IMR-90 (cell line): ENCODE data around the gene SUDS3. TPM values are rescaled to one million over a fixed set of nuclear protein-coding genes. Genes with fewer than 3 reads are reported as not detected.

Source experiments
- ATAC-seq: fragments of 200-7000 bp; cut with Tn5 transposase; 2 replicates; pipeline ENCODE4 v1.9.1; 2020; ENCODE audit warnings: low read depth, mild to moderate bottlenecking, moderate library complexity
- BruUV-seq: library from RNA; stranded (reverse); fragments of 400-500 nt; replicated peaks from 2 replicates; lab custom pipeline; 2021; lab: Mats Ljungman, UMichigan
- CTCF ChIA-PET: fragments of 300-600 bp; formaldehyde crosslinking; extraction: SDS; loops from one replicate; lab custom pipeline; 2021; ENCODE audit warnings: antibody characterized with exemption; lab: Yijun Ruan, JAX
- POLR2A ChIA-PET: fragments of 300-600 bp; sonication (Branson Sonifier 250); formaldehyde crosslinking; loops from one replicate; lab custom pipeline; 2022; ENCODE audit warnings: antibody characterized with exemption; ENCODE audit not compliant: unreplicated experiment; lab: Charles Lee
- DNase-seq: peaks from one replicate; pipeline ENCODE4 v3.0.0; 2013
- H2AFZ ChIP-seq: replicated peaks from 2 replicates; pipeline ENCODE3; 2013; ENCODE audit warnings: low read length, mild to moderate bottlenecking; ENCODE audit not compliant: poor library complexity
- H2AK5ac ChIP-seq: 2 replicates; pipeline ENCODE4 v1.6.1; 2013; ENCODE audit warnings: low read depth, low read length, inconsistent platforms
- H2AK9ac ChIP-seq: replicated peaks from 2 replicates; pipeline ENCODE3; 2013; ENCODE audit warnings: mild to moderate bottlenecking, low read depth, low read length, moderate library complexity; ENCODE audit not compliant: poor library complexity
- H2BK120ac ChIP-seq: 2 replicates; pipeline ENCODE4 v1.6.1; 2013; ENCODE audit warnings: low read depth, low read length, inconsistent platforms
- H2BK15ac ChIP-seq: 3 replicates; pipeline ENCODE4 v1.6.1; 2013; ENCODE audit warnings: low read depth, low read length, inconsistent platforms
- H2BK20ac ChIP-seq: 2 replicates; pipeline ENCODE4 v1.6.1; 2013; ENCODE audit warnings: low read depth, mild to moderate bottlenecking, inconsistent platforms, low read length, moderate library complexity
- H2BK5ac ChIP-seq: 2 replicates; pipeline ENCODE4 v1.6.1; 2013; ENCODE audit warnings: mild to moderate bottlenecking, low read depth, low read length, inconsistent platforms; ENCODE audit not compliant: poor library complexity, severe bottlenecking
- H3K14ac ChIP-seq: replicated peaks from 2 replicates; pipeline ENCODE4 v1.6.1; 2013; ENCODE audit warnings: low read depth, low read length, inconsistent platforms
- H3K18ac ChIP-seq: 2 replicates; pipeline ENCODE4 v1.6.1; 2013; ENCODE audit warnings: low read depth, low read length, control low read depth
- H3K23ac ChIP-seq: 2 replicates; pipeline ENCODE4 v1.6.1; 2013; ENCODE audit warnings: low read depth, low read length, inconsistent platforms
- H3K27ac ChIP-seq: 2 replicates; pipeline ENCODE4 v1.5.1; 2013; ENCODE audit warnings: mild to moderate bottlenecking, control low read depth, low read length; ENCODE audit not compliant: insufficient read depth
- H3K27me3 ChIP-seq: 2 replicates; pipeline ENCODE4 v1.6.1; 2013; ENCODE audit warnings: low read length; ENCODE audit not compliant: control insufficient read depth, insufficient read depth
- H3K36me3 ChIP-seq: 2 replicates; pipeline ENCODE4 v1.6.1; 2013; ENCODE audit warnings: low read length, mixed read lengths; ENCODE audit not compliant: control insufficient read depth, insufficient read depth
- H3K4ac ChIP-seq: 2 replicates; pipeline ENCODE4 v1.6.1; 2013; ENCODE audit warnings: low read depth, low read length, inconsistent platforms
- H3K4me1 ChIP-seq: 2 replicates; pipeline ENCODE4 v1.6.1; 2013; ENCODE audit warnings: low read length, mixed read lengths; ENCODE audit not compliant: control insufficient read depth, insufficient read depth
- H3K4me2 ChIP-seq: 2 replicates; pipeline ENCODE4 v1.6.1; 2013; ENCODE audit warnings: low read depth, mild to moderate bottlenecking, control low read depth, low read length, moderate library complexity
- H3K4me3 ChIP-seq: 2 replicates; pipeline ENCODE4 v1.5.1; 2013; ENCODE audit warnings: low read depth, mild to moderate bottlenecking, control low read depth, low read length, moderate library complexity; ENCODE audit not compliant: insufficient read depth
- H3K56ac ChIP-seq: 2 replicates; pipeline ENCODE4 v1.6.1; 2013; ENCODE audit warnings: low read length, inconsistent platforms; ENCODE audit not compliant: insufficient read depth; ENCODE audit errors: extremely low read depth
- H3K79me1 ChIP-seq, 2 experiments: 2 replicates each; pipeline ENCODE4 v1.6.1; 2013; ENCODE audit warnings: low read length in 2 of 2, inconsistent platforms in 1 of 2, low read depth in 1 of 2
- H3K9ac ChIP-seq: 2 replicates; pipeline ENCODE4 v1.6.1; 2013; ENCODE audit warnings: low read depth, low read length, control low read depth
- H3K9me1 ChIP-seq: 2 replicates; pipeline ENCODE4 v1.6.1; 2013; ENCODE audit warnings: low read length, inconsistent platforms; ENCODE audit not compliant: insufficient read depth
- H3K9me3 ChIP-seq: 2 replicates; pipeline ENCODE4 v1.6.1; 2013; ENCODE audit warnings: low read length; ENCODE audit not compliant: control insufficient read depth, insufficient read depth
- H4K20me1 ChIP-seq: 2 replicates; pipeline ENCODE4 v1.6.1; 2013; ENCODE audit warnings: low read length, inconsistent platforms; ENCODE audit not compliant: insufficient read depth
- H4K5ac ChIP-seq: 2 replicates; pipeline ENCODE4 v1.6.1; 2013; ENCODE audit warnings: mild to moderate bottlenecking, low read depth, low read length, control low read depth
- H4K8ac ChIP-seq, 2 experiments: 2 replicates each; pipeline ENCODE4 v1.6.1; 2013; ENCODE audit warnings: low read depth in 2 of 2, low read length in 2 of 2, control low read depth in 1 of 2, inconsistent platforms in 1 of 2
- H4K91ac ChIP-seq: 2 replicates; pipeline ENCODE4 v1.6.1; 2013; ENCODE audit warnings: low read depth, low read length, inconsistent platforms; ENCODE audit not compliant: insufficient read depth
- BHLHE40 ChIP-seq: fragments of 150-350 bp; IDR thresholded peaks from 2 replicates; pipeline ENCODE4 v1.6.1; 2016; ENCODE audit warnings: mild to moderate bottlenecking, low read depth, low read length
- CEBPB ChIP-seq: IDR thresholded peaks from 2 replicates; pipeline ENCODE4 v1.6.1; 2012; ENCODE audit warnings: low read depth, low read length, improper control_type of control experiment
- CTCF ChIP-seq: conservative IDR thresholded peaks from 2 replicates; pipeline ENCODE4 v1.5.1; 2012; ENCODE audit warnings: mild to moderate bottlenecking, low read depth, low read length, improper control_type of control experiment
- FOS ChIP-seq: fragments of 150-350 bp; IDR thresholded peaks from 2 replicates; pipeline ENCODE4 v1.6.1; 2016; ENCODE audit warnings: low read depth, low read length
- MAFK ChIP-seq: IDR thresholded peaks from 2 replicates; pipeline ENCODE4 v1.6.1; 2012; ENCODE audit warnings: low read depth, low read length, improper control_type of control experiment
- MAZ ChIP-seq: IDR thresholded peaks from 2 replicates; pipeline ENCODE4 v1.6.1; 2012; ENCODE audit warnings: low read depth, mild to moderate bottlenecking, low read length, improper control_type of control experiment, moderate library complexity, borderline replicate concordance
- MXI1 ChIP-seq: IDR thresholded peaks from 2 replicates; pipeline ENCODE4 v1.6.1; 2012; ENCODE audit warnings: low read depth, mild to moderate bottlenecking, low read length, moderate library complexity, borderline replicate concordance
- NFE2L2 ChIP-seq: fragments of 150-350 bp; IDR thresholded peaks from 2 replicates; pipeline ENCODE4 v1.6.1; 2016; ENCODE audit warnings: low read depth, mild to moderate bottlenecking, low read length
- POLR2A ChIP-seq: IDR thresholded peaks from 2 replicates; pipeline ENCODE4 v1.6.1; 2012; ENCODE audit warnings: mild to moderate bottlenecking, low read depth, low read length
- RAD21 ChIP-seq: IDR thresholded peaks from 2 replicates; pipeline ENCODE4 v1.6.1; 2012; ENCODE audit warnings: low read length, improper control_type of control experiment
- RCOR1 ChIP-seq: IDR thresholded peaks from 2 replicates; pipeline ENCODE4 v1.6.1; 2012; ENCODE audit warnings: mild to moderate bottlenecking, low read length, improper control_type of control experiment; ENCODE audit not compliant: insufficient replicate concordance
- RFX5 ChIP-seq: IDR thresholded peaks from 2 replicates; pipeline ENCODE4 v1.8.0; 2012; ENCODE audit warnings: low read depth, mild to moderate bottlenecking, low read length, moderate library complexity
- SMC3 ChIP-seq: fragments of 150-350 bp; IDR thresholded peaks from 2 replicates; pipeline ENCODE4 v1.6.1; 2016; ENCODE audit warnings: low read depth, mild to moderate bottlenecking, antibody characterized with exemption, low read length, moderate library complexity
- USF2 ChIP-seq: fragments of 150-350 bp; IDR thresholded peaks from 2 replicates; pipeline ENCODE4 v1.6.1; 2017; ENCODE audit warnings: mild to moderate bottlenecking, antibody characterized with exemption, low read length, low read depth
- WGBS, 2 experiments: methylation state at CpG; one replicate each; pipeline versions ENCODE4 v1.1.5 to v1.1.7; 2013; ENCODE audit warnings: missing lambda C conversion rate in 2 of 2; ENCODE audit not compliant: insufficient read length in 1 of 2; ENCODE audit errors: extremely low coverage in 2 of 2; 5-methylcytosine and 5-hydroxymethylcytosine counted together
- dilution Hi-C: fragments of 300-500 bp; cut with HindIII; formaldehyde crosslinking; loops from one replicate; pipeline ENCODE4 v1.14.3; 2018; ENCODE audit warnings: low sequenced_read_pairs; ENCODE audit not compliant: unreplicated experiment
- in situ Hi-C: fragments of 300-500 bp; cut with MboI; formaldehyde crosslinking; loops from 3 replicates; pipeline ENCODE4 v1.14.3; 2019; ENCODE audit warnings: low sequenced_read_pairs, inconsistent platforms, mixed read lengths
- intact Hi-C: fragments of 100-400 bp; cut with micrococcal nuclease; formaldehyde crosslinking; loops from 2 replicates; pipeline ENCODE4 v1.10.0; 2022
- polyA plus RNA-seq, 3 experiments: library from polyadenylated mRNA; depleted of rRNA; stranded (reverse); fragments of >200 nt; gene quantifications; 2 replicates each; pipeline ENCODE4 v1.2.3, GENCODE V29; 2012; ENCODE audit warnings: low replicate concordance in 1 of 3
- total RNA-seq: library from RNA; depleted of rRNA; stranded (reverse); fragments of >200 nt; gene quantifications from 2 replicates; pipeline ENCODE4 v1.2.3, GENCODE V29; 2012

Gene SUDS3
- total and polyA plus RNA-seq, 2 of the 4 experiments (the other 2 are of a cell fraction), result 13.4 to 13.8 TPM

GRCh38 chr12:118350908-118351559 is 25.3 kb upstream of the SUDS3 start:
- ChIA-PET CTCF (interaction anchor here (0.6 kb wide), 1 partner anchor 10 kb away, joined by 3 read pairs; no protein-coding TSS in a partner anchor), POLR2A (no interaction called here)
- Histone ChIP-seq H2BK120ac (no peak overlapping the region), H3K4me3 (no peak overlapping the region), H3K9ac (no peak overlapping the region), H3K9me3 (no peaks in the 10 kb centered on the region), H3K79me1 (peaks cover 30 to 54% of the 10 kb centered on the region in 2 experiments), H2BK20ac (no peak overlapping the region), H3K36me3 (no peaks in the 10 kb centered on the region), H2AK9ac (no peak overlapping the region), H3K56ac (no peak overlapping the region), H3K18ac (no peak overlapping the region), H4K91ac (no peak overlapping the region), H4K8ac (no peak overlapping the region), H3K9me1 (no peaks in the 10 kb centered on the region; the same call in 1 of the 2 replicates), H3K4me2 (no peak overlapping the region), H3K27me3 (no peaks in the 10 kb centered on the region), H4K20me1 (no peaks in the 10 kb centered on the region; the same call in 1 of the 2 replicates), H4K5ac (no peak overlapping the region), H3K4me1 (peaks cover 1% of the 10 kb centered on the region; the same call in 1 of the 2 replicates), H2BK5ac (no peak overlapping the region), H2AK5ac (no peak overlapping the region), H3K23ac (no peak overlapping the region), H2AFZ (no peak overlapping the region), H3K14ac (no peak overlapping the region), H2BK15ac (no peak overlapping the region), H3K4ac (no peak overlapping the region), H3K27ac (no peak overlapping the region)
- intact Hi-C loops (no loop called here), in situ Hi-C loops (loop anchor here (25.0 kb wide), 1 partner anchor 1761 kb away; the partner anchor contains the start of gene RAB35), dilution Hi-C loops (no loop called here)
- DNase-seq, result no peak
- TF ChIP-seq BHLHE40 (no peak), CEBPB (no peak), POLR2A (no peak), MXI1 (no peak), FOS (no peak), RFX5 (no peak), NFE2L2 (no peak), RAD21 (no peak), CTCF (no peak), SMC3 (no peak), MAFK (no peak), RCOR1 (no peak), USF2 (no peak), MAZ (no peak)
- no TSS peak for BruUV-seq
- no CpG with 5 or more reads among the region's 6 CpGs for WGBS, 2 experiments
- ATAC-seq, result no peak
